ENCODE results near the gene ERBB4.

ERBB4 gene

DNA sequence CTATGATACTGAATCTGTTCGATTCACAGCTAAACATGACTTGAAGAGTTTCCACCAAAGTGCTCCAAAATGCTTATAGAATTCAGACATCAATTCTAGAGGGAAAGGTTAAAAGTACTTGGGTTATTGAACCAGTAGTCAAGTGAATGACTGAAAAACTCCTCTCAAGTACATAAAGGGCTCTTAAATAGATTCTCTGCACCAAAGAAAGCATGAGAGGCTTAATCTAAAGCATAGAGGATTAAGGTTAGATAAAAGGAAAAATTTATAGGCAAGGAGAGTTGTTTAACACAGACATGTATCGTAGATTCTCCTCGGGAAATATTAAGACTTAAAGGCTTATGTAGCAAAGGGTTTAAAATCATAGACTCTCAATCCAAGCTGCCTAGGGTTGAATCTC is 701.4 kb downstream of the ERBB4 start:
- no peak for DNase-seq

DNA sequence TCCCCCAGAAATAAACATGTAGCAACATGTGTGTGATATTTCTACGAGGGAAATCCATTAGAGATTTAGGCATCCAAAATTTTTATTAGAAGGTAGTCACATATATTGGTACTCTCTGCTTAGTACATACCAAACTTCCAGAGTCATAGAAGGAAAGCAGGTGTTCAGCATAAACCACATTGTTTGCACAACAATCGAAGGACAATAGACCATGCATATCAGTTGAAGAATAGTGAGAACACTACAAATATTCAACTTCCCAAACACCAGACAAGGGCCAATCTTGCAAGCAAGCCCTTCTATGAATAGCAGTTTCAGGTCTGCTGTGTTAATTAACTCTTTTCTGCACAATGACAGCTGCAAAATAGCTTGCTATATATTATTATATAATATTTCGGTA is 702.2 kb downstream of the ERBB4 start:
- DNase-seq: no peak

DNA sequence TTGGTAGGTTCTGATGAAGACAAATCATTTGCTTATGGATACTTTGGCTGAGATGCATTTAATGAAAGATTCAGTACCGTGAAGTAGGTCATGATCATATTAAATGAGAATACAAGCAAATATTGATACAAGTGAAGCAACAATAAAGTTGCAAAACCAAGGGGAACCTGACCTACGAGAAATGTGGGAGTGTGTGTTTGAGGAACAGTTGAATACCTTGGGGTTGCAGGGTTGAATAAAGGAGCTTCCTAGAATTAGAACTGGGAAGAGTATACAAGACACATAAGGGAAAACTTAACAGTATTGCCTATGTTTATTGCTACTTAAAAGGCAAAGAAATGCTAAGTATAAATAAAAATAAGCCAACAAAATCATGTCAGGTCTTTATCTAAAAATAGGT is 702.9 kb downstream of the ERBB4 start:
- no peak for DNase-seq

DNA sequence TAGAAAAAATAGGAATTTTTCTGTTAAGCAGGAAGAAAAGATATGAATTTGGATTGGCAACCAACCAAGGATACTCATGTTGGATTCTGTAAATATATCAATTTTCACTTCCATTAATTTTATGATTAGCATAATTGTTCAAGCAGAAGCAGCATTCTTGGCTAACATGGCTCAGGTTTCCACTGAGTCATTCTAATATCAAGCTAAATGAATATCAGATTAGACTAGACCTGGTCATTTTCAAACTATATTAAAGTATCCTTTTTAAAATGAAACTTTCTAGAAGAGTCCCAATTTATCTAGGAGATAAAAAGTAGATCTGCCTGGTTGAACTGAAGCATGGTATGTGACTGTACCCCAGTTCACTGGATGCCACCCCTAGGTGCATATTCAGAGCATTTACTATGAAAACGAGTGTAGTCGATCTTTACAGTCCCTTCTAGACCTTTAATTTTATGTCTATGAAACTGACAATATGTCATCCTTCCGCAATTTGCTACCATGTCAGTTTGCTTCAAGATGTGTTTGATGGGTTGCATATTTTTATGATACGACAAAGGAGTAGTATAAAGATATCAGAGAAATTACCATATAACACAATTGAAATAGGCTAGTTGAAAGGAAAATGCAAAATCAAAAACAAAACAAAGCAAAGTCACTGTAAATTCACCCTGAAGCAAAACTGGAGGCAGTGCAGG is 704.9 kb downstream of the ERBB4 start:
- no peak for DNase-seq

DNA sequence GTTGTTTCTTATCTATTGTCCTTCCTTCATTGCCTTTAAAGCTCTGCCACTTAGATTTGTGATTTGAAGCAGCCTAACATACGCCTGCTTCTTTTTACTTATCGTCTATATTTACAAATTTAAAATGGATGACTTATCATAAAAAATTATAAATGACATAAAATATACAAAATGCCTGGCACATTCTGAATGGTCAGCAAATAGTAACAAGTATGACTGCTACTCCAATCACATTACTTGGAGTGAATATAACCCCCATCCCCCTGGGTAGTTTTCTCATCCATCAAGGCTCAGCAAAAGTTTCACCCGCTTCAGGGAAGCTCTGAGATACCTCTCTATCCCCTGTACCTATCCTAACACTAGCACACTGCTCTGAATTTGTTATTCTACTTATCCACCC is 708.9 kb downstream of the ERBB4 start:
- DNase-seq: no peak

DNA sequence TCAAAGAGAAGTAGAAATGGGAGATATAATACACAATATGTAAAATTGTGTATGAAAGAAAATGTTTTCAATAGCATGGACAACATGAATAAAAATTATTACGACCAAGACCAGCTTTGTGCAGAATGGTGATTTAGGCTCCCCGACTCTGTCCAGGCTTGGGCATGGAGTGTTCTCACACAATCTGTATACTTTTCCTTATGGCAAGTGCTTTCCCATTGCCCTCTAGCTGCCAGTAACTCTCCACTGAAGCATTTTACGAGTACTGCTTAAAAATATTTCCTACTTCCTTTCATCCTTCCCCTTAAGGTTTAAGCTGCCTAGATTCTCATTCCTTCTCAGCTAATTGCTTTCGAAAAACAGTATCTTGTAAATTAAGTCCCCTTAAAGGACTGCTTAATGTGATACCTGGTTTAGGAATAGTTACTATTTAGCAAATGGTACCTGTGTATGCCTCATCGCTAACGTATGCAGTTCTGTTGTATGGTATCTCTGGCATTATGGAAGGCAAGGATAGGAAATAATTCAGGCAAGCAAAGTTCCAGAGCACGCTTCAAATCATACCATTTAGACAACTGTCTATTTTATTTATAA is 714.6 kb downstream of the ERBB4 start:
- no peak for DNase-seq

DNA sequence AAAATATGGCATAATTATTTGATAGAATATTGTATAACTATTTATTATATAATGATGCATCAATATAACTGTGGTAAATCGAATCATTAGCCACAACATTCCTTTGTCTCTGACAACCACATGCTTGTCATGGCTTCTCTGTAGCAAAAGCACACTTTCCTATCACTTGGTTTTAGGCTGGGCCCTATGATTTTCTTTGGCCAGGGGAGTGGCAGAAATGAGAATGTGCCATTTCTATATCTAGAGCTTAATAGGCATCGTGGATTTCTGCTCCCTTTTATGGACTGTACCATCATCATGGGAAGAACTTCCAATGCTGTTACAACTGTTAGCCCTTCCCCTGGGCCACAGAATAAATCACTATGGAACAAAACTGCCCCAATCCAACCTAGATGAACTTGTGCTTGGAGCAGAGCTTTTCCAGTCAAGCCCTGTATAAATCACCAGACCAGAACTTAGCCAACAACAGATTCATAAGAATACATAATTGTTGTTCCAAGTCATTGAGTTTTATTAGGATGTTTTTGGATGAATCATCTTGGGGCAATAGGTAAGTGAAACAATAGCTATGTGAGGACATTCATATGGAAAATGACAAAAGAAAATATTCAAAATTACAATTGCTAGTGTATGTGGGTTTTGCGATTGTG is 715.8 kb downstream of the ERBB4 start:
- DNase-seq: no peak

DNA sequence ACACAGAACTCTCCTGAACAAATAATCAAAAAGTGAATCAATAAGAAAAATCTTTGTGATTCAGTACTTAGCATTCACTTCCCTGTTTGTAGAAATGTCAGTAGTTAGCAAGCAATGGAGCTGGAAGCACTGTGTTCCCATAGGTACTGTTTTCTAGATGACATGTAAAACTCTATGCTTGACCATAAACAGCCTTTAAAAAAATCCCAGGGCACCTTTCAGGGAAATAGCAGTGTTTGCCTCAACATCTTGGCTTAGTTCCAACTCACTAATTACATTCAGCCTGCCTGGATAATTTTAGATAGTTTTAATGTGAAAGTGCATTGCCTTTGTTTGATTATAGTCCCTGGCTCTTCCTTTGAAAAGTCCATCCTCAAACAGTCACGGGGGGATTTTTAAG is 721.8 kb downstream of the ERBB4 start:
- DNase-seq: no peak

DNA sequence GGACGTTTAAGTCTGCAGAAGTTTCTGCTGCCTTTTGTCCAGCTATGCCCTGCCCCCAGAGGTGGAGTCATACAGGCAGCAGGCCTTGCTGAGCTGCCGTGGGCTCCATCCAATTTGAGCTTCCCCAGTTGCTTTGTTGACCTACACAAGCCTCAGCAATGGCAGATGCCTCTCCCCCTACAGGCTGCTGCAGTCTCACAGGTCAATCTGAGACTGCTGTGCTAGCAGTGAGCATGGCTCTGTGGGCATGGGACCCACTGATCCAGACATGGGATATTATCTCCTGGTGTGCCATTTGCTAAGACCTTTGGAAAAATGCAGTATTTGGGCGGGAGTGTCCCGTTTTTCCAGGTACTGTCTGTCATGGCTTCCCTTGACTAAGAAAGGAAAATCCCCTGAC is 726.0 kb downstream of the ERBB4 start:
- no peak for DNase-seq

DNA sequence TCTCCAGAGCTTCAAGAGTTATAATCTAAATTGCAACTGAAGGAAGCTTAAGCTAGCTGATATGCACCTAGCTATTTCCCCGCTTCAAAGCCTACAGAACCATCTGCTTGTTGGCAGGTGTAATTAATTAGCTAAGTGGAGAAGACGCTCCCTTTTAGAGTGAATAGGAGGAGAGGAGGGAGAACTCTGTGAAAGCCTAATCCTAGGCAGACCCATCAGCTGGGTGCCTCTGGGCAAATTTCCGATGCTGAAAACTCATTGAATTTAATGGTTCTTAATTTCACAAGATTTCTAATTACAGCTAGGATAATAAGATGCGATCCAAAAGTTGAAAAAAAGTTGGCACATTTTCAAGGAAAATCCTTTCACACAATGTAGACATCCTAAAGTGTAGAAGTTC is 735.9 kb downstream of the ERBB4 start:
- peak in 1 of 58 donors; percentile 0 for DNase-seq

DNA sequence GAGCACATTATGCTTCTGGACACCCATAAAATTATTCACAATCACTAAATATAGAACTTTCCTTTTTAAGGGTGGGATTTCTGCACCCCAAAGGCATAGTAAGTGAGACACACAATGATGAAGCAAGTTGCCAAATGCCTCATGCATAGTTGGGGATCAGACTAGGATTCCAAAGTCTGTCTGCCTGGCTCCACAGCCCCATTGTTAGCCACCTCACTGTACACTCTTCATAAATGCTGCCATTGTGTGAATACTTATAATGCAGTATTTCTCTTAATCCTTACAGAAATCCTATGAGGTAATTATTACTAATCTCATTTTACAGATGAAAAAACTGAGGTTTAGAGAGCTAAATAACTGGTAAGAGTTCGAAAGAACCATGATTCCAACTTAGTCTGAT is 738.6 kb downstream of the ERBB4 start:
- DNase-seq: peak in 2 of 58 donors; percentile 0 to 15

DNA sequence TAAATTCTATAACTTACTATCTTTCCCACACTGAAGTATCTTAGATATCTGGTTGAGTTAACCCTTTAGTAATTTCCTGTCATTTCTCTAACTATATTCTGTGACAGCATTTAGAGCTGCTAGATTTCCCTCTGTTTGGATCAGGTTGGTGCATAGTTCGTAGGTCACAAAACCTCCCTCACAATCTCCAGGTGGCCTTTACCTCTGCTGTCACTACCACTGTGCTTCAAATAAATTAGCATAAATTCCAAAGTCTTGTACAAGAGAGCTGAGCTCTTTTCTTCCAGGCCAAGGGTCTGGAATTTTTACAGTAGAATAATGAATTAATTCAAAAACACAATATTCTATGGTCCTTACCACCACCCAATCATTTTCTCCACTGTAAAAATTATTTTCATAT is 739.7 kb downstream of the ERBB4 start:
- DNase-seq: no peak

DNA sequence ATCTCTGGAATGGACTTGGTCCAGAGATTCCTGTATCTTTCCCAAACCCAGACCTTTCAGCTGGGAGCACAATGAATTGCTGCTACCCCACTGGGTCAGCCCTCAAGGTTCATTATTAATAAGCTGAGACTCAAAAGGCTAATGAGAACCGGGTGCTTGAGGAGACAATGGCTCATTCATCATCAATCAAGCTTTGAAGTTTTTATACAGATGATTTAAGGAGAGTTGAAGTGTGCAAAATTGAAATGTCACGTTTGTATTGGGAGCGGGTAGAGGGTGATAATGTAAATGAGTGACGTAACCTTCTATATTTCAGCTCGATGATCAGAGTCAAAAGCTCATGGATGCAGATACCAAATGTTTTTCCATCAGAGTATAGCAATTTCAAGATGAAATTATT is 744.9 kb downstream of the ERBB4 start:
- DNase-seq: no peak

DNA sequence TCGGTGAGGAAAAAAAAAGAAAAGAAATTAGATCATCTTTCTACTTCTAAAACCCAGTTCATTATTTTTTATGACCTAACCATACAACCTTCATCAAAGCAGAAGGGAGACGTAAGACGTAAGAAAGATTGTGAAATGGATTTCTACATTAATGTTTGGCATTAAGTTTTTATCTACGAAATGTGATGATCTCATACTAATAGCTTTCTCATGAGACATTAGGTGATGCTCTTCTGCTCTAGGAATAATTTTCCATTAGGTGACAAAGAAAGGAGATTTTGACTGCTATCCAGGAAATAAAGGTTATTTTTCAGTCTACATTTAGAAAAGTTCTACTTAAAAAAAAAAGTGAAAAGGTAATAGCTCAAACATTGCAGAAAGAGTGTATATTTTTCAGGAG is 748.6 kb downstream of the ERBB4 start:
- no peak for DNase-seq

DNA sequence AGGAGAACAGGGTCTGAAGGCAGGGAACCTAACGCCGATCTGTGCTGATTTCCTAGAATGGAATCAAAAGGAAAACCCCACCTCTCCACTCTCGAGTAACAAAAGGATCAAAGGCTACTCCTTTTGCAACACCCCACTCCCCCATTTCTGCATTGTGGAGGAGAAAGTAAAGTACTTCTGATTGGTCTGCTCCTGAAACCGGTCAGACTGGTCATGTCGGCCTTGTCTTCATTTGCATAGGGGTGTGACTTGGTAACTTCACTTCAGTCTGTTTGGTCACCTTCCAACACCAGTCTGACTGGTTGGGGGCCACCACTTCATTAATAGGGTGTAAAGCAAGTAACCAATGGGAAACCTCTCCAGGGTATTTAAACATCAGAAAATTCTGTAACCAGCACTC is 771.9 kb downstream of the ERBB4 start:
- no peak for DNase-seq

DNA sequence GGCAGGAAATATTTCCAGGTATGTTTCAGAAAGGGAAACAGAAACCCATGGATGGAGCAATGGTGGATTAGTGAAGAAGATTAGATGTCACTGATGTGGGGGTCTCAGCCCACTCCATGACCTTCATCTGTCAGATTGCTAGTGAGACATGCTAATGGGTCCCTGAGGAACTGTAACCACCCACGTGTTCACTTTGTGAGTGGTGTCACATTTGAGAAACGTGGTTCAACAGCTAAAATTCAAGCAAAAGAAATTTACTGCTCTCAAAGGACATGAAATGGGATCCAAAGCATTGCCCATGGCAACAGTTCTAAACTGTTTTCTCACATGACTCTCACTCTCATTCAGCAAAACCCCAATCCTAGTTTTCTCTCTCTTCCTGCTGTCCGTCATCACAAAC is 776.1 kb downstream of the ERBB4 start:
- no peak for DNase-seq

DNA sequence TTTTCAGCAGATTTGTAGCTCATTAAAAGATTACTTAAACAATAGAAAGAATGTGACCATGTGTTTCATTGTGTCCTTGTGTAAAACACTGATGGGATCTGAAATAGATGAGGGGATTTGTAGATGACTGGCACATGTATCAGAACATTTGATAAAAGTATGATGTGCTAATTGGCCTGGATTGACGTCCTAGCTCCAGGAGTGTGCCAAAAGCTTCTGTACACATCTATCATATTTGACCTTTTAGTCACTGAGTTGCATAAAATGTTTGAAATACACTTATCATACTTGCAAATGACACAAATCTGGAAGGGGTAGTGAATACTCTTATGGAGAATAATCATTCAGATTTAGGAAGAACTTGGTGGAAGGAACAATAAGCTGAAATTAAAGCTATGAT is 778.5 kb downstream of the ERBB4 start:
- no peak for DNase-seq

DNA sequence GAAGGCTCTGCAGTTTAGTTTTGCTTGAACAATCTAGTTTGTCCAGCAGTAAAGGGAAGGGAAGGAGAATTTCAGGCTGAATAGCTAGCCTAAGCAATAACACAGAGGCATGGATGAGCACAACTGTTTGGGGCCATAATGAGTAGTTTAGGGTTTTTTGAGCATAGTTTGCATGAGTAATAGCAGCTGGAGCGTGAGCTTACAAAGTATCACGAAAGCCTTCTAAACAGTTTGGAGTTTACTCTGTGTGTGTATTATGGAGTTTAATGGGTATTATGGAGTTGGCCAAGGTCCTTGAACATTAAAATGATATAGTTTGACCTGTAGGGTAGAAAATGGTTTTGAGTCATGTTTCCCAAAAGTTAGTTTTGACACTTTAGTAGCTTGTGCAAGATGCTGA is 782.3 kb downstream of the ERBB4 start:
- DNase-seq: no peak

DNA sequence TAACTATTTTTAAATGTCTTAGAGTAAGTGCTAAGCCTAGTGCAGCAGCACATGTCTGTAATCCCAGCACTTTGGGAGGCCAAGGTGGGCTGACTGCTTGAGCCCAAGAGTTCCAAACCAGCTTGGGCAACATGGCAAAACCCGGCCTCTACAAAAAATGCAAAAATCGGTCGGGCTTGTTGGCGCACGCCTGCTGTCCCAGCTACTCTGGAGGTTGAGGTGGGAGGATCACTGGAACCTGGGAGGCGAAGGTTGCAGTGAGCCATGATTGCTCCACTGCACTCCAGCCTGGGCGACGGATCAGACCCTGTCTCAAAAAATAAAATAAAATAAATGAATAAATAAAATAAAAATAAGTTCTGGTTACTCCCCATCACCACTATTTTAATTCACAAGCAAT is 783.4 kb downstream of the ERBB4 start:
- DNase-seq: no peak

DNA sequence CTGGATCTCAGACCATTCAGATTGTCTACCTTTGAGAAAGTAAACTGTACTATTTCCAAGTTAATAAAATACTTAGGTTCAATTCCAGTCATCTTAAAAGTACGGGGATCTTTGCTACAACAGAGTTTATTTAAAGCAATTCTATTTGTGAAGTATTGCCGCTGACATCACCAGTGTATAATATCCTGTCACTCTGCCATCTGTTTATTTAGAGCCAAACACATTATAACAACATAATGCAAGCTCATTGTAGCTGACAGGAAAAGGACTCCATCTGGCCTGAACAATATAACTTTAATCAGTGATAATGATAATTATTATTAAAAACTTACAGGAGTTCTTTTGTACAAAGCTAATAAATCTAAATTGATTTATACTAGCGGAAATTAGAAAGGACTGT is 786.8 kb downstream of the ERBB4 start:
- DNase-seq: no peak

DNA sequence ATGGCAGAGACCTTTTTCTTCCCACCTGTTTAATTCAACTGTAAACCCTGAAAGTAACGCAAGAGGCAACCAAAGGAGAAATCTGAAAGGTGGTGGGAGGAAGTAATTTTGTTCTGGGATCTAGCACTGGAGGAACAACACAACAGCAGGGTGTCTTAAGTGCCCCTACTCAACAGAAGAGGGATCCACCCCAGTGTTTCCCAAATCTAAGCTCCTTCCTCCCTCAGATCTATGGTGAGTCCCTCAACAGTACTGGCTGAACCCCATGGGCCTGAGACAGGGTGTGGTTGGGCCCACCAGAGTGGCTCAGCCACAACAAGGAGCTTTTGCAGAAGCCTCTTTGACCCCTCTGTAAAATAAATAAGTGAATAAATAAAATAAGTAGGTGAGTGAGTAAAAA is 790.3 kb downstream of the ERBB4 start:
- no peak for DNase-seq

DNA sequence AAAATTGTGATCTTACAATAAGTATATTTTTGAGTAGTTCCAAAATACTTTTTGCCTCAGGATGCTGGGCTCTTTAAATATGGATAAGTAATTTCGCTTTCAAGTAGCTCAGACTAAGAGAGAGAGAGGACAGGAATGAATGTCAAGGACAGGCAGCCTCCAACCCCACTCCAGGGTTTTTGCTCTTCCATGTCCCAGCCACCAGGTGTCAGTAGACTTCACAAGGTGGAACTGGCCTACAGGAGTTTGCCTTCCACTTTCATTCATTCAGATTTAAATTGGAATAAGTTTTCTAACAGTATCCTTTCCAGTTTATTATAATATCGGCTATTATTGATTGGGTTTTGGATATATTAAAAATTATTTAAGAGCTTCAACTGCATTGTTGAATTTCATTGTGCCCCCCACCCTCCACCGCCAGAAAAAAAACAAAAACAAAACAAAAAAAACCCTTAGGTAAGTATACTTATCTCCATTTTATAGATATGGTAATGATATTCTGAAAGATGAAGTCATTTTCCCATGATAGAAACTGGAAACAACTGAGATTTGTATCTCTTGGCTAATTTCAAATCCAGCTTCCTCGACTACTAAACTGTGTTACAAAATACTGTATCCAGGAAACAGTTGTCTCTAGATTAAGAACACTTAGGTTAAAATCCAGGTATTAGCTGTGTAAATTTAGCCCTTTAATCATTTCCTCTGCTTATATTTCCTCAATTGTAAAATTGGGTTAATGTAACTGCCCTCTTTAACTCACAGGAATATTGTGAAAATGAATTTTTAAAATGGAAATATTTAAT is 793.1 kb downstream of the ERBB4 start:
- DNase-seq: peak in 32 of 58 donors; percentile 1 to 74 (median 14)

Measured in anterior cingulate cortex (tissue), 58 donors.